GM06990 (cell line): Measurements from ENCODE around the gene ACTN2.

ENCODE experiments used
- DNase-seq: peaks from one replicate; pipeline ENCODE4 v3.0.0-alpha.2; 2011; ENCODE audit not compliant: insufficient read length; ENCODE audit errors: extremely low read depth
- H3K27me3 ChIP-seq: replicated peaks from 2 replicates; pipeline ENCODE4 v1.6.0; 2011; ENCODE audit warnings: low read length; ENCODE audit not compliant: control insufficient read depth, insufficient read depth
- H3K36me3 ChIP-seq: 2 replicates; pipeline ENCODE4 v1.5.1; 2011; ENCODE audit warnings: low read length; ENCODE audit not compliant: control insufficient read depth, insufficient read depth
- H3K4me3 ChIP-seq: replicated peaks from 2 replicates; pipeline ENCODE4 v1.5.1; 2011; ENCODE audit warnings: low read depth, mild to moderate bottlenecking, control low read depth, low read length
- TF ChIP-seq, protein P1 (sequence below): IDR thresholded peaks from 2 replicates; pipeline ENCODE4 v1.5.1; 2011; ENCODE audit warnings: low read length, control low read depth, mild to moderate bottlenecking, inconsistent platforms; ENCODE audit not compliant: insufficient read depth, poor library complexity, severe bottlenecking

The ACTN2 gene

GRCh38 chr1:236686815-236687160 lies 489 bp downstream of the ACTN2 start:
- no peak overlapping the region for H3K4me3 ChIP-seq
- no peaks in the 10 kb centered on the region; the same call in 1 of the 2 replicates for H3K27me3 ChIP-seq
- H3K36me3 ChIP-seq, result no peaks in the 10 kb centered on the region
- TF ChIP-seq, protein P1, sequence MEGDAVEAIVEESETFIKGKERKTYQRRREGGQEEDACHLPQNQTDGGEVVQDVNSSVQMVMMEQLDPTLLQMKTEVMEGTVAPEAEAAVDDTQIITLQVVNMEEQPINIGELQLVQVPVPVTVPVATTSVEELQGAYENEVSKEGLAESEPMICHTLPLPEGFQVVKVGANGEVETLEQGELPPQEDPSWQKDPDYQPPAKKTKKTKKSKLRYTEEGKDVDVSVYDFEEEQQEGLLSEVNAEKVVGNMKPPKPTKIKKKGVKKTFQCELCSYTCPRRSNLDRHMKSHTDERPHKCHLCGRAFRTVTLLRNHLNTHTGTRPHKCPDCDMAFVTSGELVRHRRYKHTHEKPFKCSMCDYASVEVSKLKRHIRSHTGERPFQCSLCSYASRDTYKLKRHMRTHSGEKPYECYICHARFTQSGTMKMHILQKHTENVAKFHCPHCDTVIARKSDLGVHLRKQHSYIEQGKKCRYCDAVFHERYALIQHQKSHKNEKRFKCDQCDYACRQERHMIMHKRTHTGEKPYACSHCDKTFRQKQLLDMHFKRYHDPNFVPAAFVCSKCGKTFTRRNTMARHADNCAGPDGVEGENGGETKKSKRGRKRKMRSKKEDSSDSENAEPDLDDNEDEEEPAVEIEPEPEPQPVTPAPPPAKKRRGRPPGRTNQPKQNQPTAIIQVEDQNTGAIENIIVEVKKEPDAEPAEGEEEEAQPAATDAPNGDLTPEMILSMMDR, result no peak
- DNase-seq, result no peak

DNA sequence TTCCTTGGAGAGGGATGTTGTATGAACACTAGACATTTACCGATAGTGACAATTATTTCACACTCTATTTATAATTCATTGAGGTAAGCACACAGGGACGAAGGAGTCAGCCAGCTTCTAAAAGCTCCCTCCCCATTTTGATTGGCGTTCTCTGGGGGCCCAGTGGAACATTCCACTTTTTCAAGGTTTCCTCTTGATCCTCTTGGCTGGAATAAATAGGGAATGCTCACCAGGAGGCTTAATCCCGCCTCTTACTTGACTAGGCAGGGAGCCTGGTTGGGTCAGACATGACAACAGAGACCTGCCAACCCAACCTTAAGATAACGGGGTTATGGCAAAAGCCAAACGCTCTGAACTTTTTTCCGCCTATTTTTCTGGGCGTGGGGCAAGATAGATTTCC lies 974 bp downstream of the ACTN2 start:
- H3K36me3 ChIP-seq, result no peaks in the 10 kb centered on the region
- H3K27me3 ChIP-seq, result no peaks in the 10 kb centered on the region; the same call in 1 of the 2 replicates
- H3K4me3 ChIP-seq, result no peak overlapping the region
- TF ChIP-seq, protein P1, result no peak
- DNase-seq, result no peak

DNA sequence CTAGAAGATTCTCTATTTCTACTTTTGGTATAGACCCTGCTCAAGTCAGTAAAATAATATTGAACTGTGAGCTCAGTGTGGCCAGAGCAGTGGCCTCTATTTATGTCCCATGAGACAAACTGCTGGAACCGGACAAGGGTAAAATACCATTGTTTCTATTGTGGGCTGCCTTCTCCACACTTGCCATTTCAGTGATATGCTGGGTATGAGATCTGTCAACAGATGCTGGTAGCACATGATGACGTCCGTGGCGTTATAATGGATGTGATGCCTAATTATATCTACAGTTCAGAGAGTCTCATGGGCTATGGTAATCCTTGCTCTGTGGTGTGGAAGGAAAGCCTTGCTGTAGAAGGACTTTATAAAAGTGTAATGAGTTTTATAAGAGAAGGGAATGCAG lies 2.4 kb downstream of the ACTN2 start:
- Histone ChIP-seq H3K4me3 (no peak overlapping the region), H3K36me3 (no peaks in the 10 kb centered on the region), H3K27me3 (no peaks in the 10 kb centered on the region; the same call in 1 of the 2 replicates)
- no peak for DNase-seq
- TF ChIP-seq, protein P1, result no peak

DNA sequence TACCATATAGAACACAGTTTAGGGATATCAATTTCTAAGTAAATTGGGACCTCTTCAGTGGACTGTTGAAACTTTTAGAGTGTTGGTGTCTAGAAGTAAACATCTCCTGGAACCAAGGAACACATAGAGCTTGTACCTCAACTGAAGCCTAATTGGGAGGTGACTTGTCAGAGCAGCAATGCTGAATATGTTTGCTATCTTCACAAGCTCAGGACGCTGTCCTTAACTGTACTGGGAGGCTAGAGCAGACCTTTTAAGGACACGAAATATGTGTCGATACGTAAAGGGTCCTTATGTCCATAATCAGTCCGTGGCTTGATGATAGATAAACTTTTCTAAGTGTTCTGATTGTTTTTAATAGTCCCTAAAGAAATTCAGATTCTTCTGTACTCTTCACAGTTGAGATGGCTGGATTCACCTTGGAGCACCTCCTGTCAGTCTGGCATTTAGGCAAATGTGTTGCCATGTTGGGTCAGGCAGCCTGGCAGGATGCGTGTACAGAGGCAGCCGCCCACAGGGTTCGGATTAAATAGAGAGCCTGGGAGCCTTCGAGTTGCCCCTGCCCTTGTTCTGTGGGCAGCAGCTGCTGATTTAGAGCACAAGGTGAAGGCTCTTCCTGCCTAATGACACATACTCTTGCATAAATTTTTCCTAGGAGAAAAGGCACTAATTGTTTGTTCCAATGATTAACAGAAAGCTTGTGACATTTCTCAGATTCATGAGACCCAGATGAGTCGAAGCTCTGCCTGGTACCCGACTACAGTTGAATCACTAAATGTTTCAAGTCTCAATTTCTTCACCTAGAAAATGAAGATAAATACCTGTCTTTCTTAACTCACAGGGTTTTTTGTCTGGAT lies 3.6 kb downstream of the ACTN2 start:
- H3K27me3 ChIP-seq, result no peaks in the 10 kb centered on the region; the same call in 1 of the 2 replicates
- no peak overlapping the region for H3K4me3 ChIP-seq
- TF ChIP-seq, protein P1, result no peak
- H3K36me3 ChIP-seq, result no peaks in the 10 kb centered on the region
- DNase-seq, result no peak

DNA sequence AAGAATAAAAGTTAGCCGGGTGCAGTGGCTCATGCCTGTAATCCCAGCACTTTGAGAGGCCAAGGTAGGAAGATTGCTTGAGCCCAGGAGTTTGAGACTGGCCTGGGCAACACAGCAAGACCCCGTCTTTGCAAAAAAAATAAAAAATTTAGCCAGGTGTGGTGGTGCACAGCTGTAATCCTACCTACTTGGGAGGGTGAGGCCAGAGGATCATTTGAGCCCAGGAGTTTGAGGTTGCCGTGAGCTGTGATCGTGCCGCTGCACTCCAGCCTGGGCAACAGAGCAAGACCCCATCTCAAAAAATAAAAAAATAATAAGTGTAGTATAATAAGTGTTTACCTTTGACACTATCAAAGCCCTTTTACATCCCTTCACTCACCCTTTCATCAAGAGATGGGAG lies 5.0 kb downstream of the ACTN2 start:
- Histone ChIP-seq H3K36me3 (no peaks in the 10 kb centered on the region), H3K27me3 (no peaks in the 10 kb centered on the region; the same call in 1 of the 2 replicates), H3K4me3 (no peak overlapping the region)
- DNase-seq, result no peak
- TF ChIP-seq, protein P1, result no peak

- no peak overlapping the region for H3K4me3 ChIP-seq
- no peaks in the 10 kb centered on the region for H3K27me3 ChIP-seq
- no peak for DNase-seq
- H3K36me3 ChIP-seq, result no peaks in the 10 kb centered on the region
- TF ChIP-seq, protein P1, result no peak
Measured at GRCh38 chr1:236692128-236692527, 5.8 kb downstream of the ACTN2 start.
